KOPT-K1 (cell line): ENCODE data around the gene PDE4D.

Experiments
- H3K27ac ChIP-seq: fragments of 200-600 bp; sonication (generic); 2 replicates; pipeline ENCODE4 v1.5.1; 2016; ENCODE audit warnings: antibody characterized with exemption, mild to moderate bottlenecking, low read depth, low read length; ENCODE audit not compliant: poor library complexity, severe bottlenecking
- H3K36me3 ChIP-seq: fragments of 200-600 bp; sonication (generic); 2 replicates; pipeline ENCODE4 v1.5.1; 2017; ENCODE audit warnings: antibody characterized with exemption, mild to moderate bottlenecking, low read length, moderate library complexity; ENCODE audit not compliant: insufficient read depth
- H3K9me3 ChIP-seq: fragments of 200-600 bp; sonication (generic); 2 replicates; pipeline ENCODE4 v1.5.1; 2017; ENCODE audit warnings: antibody characterized with exemption, low read length, mild to moderate bottlenecking; ENCODE audit not compliant: insufficient read depth, poor library complexity, severe bottlenecking

PDE4D gene

GRCh38 chr5:59189472-59190244 is 703.9 kb downstream of the PDE4D start:
- H3K9me3 ChIP-seq = no peaks in the 10 kb centered on the region
- no peak overlapping the region for H3K27ac ChIP-seq

GRCh38 chr5:59188419-59189225 is 704.9 kb downstream of the PDE4D start:
- H3K36me3 ChIP-seq = no peaks in the 10 kb centered on the region
- H3K27ac ChIP-seq = no peak overlapping the region
- H3K9me3 ChIP-seq = no peaks in the 10 kb centered on the region

More at GRCh38 chr5:59189472-59190244, 703.9 kb downstream of the PDE4D start:
- H3K36me3 ChIP-seq = no peaks in the 10 kb centered on the region

- no peaks in the 10 kb centered on the region for H3K9me3 ChIP-seq
- no peak overlapping the region for H3K27ac ChIP-seq
- H3K36me3 ChIP-seq = no peaks in the 10 kb centered on the region
Observed at GRCh38 chr5:59187857-59188256, 705.7 kb downstream of the PDE4D start.

- Histone ChIP-seq H3K27ac (no peak overlapping the region), H3K36me3 (no peaks in the 10 kb centered on the region), H3K9me3 (no peaks in the 10 kb centered on the region)
Observed at GRCh38 chr5:59186623-59187022, 706.9 kb downstream of the PDE4D start.

GRCh38 chr5:59185757-59186385 is 707.7 kb downstream of the PDE4D start:
- H3K36me3 ChIP-seq = no peaks in the 10 kb centered on the region
- H3K27ac ChIP-seq = no peak overlapping the region
- H3K9me3 ChIP-seq = no peaks in the 10 kb centered on the region

GRCh38 chr5:59184769-59185168 is 708.8 kb downstream of the PDE4D start:
- Histone ChIP-seq H3K36me3 (no peaks in the 10 kb centered on the region), H3K9me3 (no peaks in the 10 kb centered on the region), H3K27ac (no peak overlapping the region)

- H3K9me3 ChIP-seq = no peaks in the 10 kb centered on the region
- H3K36me3 ChIP-seq = no peaks in the 10 kb centered on the region
- H3K27ac ChIP-seq = no peak overlapping the region
Observed at GRCh38 chr5:59182760-59183159, 710.8 kb downstream of the PDE4D start.

- Histone ChIP-seq H3K36me3 (no peaks in the 10 kb centered on the region), H3K27ac (no peak overlapping the region), H3K9me3 (no peaks in the 10 kb centered on the region)
Observed at GRCh38 chr5:59180515-59180914, 713.0 kb downstream of the PDE4D start.

GRCh38 chr5:59179704-59180103 is 713.8 kb downstream of the PDE4D start:
- Histone ChIP-seq H3K9me3 (no peaks in the 10 kb centered on the region), H3K36me3 (no peaks in the 10 kb centered on the region), H3K27ac (no peak overlapping the region)

- Histone ChIP-seq H3K36me3 (no peaks in the 10 kb centered on the region), H3K27ac (no peak overlapping the region)
Observed at GRCh38 chr5:59178482-59178881, 715.0 kb downstream of the PDE4D start.

GRCh38 chr5:59178071-59178470 is 715.5 kb downstream of the PDE4D start:
- Histone ChIP-seq H3K9me3 (no peaks in the 10 kb centered on the region), H3K27ac (no peak overlapping the region), H3K36me3 (no peaks in the 10 kb centered on the region)

More at GRCh38 chr5:59178482-59178881, 715.0 kb downstream of the PDE4D start:
- H3K9me3 ChIP-seq = no peaks in the 10 kb centered on the region

- Histone ChIP-seq H3K9me3 (no peaks in the 10 kb centered on the region), H3K36me3 (no peaks in the 10 kb centered on the region), H3K27ac (no peak overlapping the region)
Observed at GRCh38 chr5:59177644-59178043, 715.9 kb downstream of the PDE4D start.

GRCh38 chr5:59174248-59174844 is 719.2 kb downstream of the PDE4D start:
- no peaks in the 10 kb centered on the region for H3K9me3 ChIP-seq
- no peaks in the 10 kb centered on the region for H3K36me3 ChIP-seq
- H3K27ac ChIP-seq = no peak overlapping the region

GRCh38 chr5:59173578-59173977 is 719.9 kb downstream of the PDE4D start:
- H3K36me3 ChIP-seq = no peaks in the 10 kb centered on the region
- H3K9me3 ChIP-seq = no peaks in the 10 kb centered on the region
- no peak overlapping the region for H3K27ac ChIP-seq

- no peaks in the 10 kb centered on the region for H3K9me3 ChIP-seq
- no peaks in the 10 kb centered on the region for H3K36me3 ChIP-seq
- H3K27ac ChIP-seq = no peak overlapping the region
Observed at GRCh38 chr5:59171131-59171530, 722.4 kb downstream of the PDE4D start.
